ENCODE measurements around the gene RNF214. TPM values are rescaled to one million over a fixed set of nuclear protein-coding genes. Genes with fewer than 3 reads are reported as not detected.

RNF214 gene
- total RNA-seq, 1 experiment from 2014 or later: 28.1 TPM

DNA sequence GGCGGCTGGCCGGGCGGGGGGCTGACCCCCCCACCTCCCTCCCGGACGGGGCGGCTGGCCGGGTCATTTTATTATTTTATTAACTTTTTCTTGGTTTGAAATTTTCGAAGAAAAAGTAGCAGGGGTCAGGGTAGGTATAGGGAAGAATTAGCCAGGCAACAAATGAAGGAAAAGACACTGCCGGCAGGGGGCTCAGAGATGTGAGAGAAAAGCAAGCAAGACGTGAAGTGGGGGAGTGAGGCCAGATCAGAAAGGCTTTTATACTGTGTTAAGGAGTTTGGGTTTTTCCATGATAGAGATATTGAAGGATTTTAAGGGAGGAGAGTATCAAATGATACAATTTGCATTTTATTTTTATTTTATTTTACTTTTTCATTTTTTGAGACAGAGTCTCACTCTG lies 19.0 kb downstream of the RNF214 start:
- no peak overlapping the region for H3K4me2 ChIP-seq
- BruUV-seq (replicated peaks): no TSS peak
- no peak overlapping the region for H3K27ac ChIP-seq
- H3K4me3 ChIP-seq: no peak overlapping the region
- TF ChIP-seq EZH2 (IDR thresholded peaks at IDR 0.05; ENCODE audit: low read depth): no peak
- TF ChIP-seq, protein P1, sequence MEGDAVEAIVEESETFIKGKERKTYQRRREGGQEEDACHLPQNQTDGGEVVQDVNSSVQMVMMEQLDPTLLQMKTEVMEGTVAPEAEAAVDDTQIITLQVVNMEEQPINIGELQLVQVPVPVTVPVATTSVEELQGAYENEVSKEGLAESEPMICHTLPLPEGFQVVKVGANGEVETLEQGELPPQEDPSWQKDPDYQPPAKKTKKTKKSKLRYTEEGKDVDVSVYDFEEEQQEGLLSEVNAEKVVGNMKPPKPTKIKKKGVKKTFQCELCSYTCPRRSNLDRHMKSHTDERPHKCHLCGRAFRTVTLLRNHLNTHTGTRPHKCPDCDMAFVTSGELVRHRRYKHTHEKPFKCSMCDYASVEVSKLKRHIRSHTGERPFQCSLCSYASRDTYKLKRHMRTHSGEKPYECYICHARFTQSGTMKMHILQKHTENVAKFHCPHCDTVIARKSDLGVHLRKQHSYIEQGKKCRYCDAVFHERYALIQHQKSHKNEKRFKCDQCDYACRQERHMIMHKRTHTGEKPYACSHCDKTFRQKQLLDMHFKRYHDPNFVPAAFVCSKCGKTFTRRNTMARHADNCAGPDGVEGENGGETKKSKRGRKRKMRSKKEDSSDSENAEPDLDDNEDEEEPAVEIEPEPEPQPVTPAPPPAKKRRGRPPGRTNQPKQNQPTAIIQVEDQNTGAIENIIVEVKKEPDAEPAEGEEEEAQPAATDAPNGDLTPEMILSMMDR (conservative IDR thresholded peaks at IDR 0.05): no peak
- DNase-seq: no peak
- no peaks in the 10 kb centered on the region for H3K4me1 ChIP-seq (replicated peaks; ENCODE audit: insufficient read depth)
- CTCF ChIA-PET: no interaction called here
- H4K20me1 ChIP-seq (ENCODE audit: insufficient read depth): no peaks in the 10 kb centered on the region
- H2AFZ ChIP-seq: no peak overlapping the region
- H3K36me3 ChIP-seq (ENCODE audit: low read depth): peaks cover 14% of the 10 kb centered on the region
- no peaks in the 10 kb centered on the region for H3K27me3 ChIP-seq (ENCODE audit: insufficient read depth, low read depth)
- no peaks in the 10 kb centered on the region for H3F3A ChIP-seq (ENCODE audit: insufficient read depth, low read depth)
- no peaks in the 10 kb centered on the region for H3K9me2 ChIP-seq (ENCODE audit: insufficient read depth)
- H3K79me2 ChIP-seq (ENCODE audit: low read depth): no peaks in the 10 kb centered on the region
- POLR2A ChIA-PET (ENCODE audit: unreplicated experiment): no interaction called here
- intact Hi-C loops (cut with micrococcal nuclease; ENCODE audit: unreplicated experiment): no loop called here
- no peaks in the 10 kb centered on the region for H3K9me3 ChIP-seq (ENCODE audit: insufficient read depth, low read depth)

DNA sequence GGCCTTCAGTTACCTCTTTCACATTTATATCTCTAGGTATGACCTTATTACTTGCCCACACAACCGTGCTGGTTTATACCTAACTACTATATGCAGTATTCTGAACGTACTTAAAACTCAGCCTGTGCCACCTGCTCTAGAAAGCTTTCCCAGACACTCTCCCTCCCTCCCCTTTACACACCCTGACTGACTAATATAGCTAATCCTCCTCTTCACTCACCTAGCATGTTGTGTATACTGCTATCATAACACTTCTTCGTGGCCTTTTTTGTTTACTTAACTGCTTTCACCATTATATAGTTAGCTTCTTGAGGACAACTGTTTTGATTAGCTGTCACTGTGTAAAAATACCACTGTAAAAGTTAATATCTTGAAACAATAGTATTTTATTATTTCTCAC lies 23.5 kb downstream of the RNF214 start:
- Histone ChIP-seq H3K27ac (no peak overlapping the region), H2AFZ (no peak overlapping the region), H4K20me1 (ENCODE audit: insufficient read depth) (no peaks in the 10 kb centered on the region), H3K4me3 (no peak overlapping the region), H3K27me3 (ENCODE audit: insufficient read depth, low read depth) (no peaks in the 10 kb centered on the region), H3F3A (ENCODE audit: insufficient read depth, low read depth) (no peaks in the 10 kb centered on the region), H3K9me2 (ENCODE audit: insufficient read depth) (no peaks in the 10 kb centered on the region), H3K9me3 (ENCODE audit: insufficient read depth, low read depth) (no peaks in the 10 kb centered on the region), H3K4me1 (replicated peaks; ENCODE audit: insufficient read depth) (no peaks in the 10 kb centered on the region), H3K36me3 (ENCODE audit: low read depth) (0 out of 2 replicates have a peak, but pooled peaks cover 8% of the 10 kb centered on the region), H3K4me2 (no peak overlapping the region), H3K79me2 (ENCODE audit: low read depth) (no peaks in the 10 kb centered on the region)
- intact Hi-C loops (cut with micrococcal nuclease; ENCODE audit: unreplicated experiment): no loop called here
- TF ChIP-seq, protein P1 (conservative IDR thresholded peaks at IDR 0.05): no peak
- no peak for TF ChIP-seq EZH2 (IDR thresholded peaks at IDR 0.05; ENCODE audit: low read depth)
- POLR2A ChIA-PET (ENCODE audit: unreplicated experiment): no interaction called here
- no TSS peak for BruUV-seq (replicated peaks)
- DNase-seq: no peak
- CTCF ChIA-PET: no interaction called here

GRCh38 chr11:117256573-117256972 lies 24.1 kb downstream of the RNF214 start:
- Histone ChIP-seq H3K79me2 (ENCODE audit: low read depth) (no peaks in the 10 kb centered on the region), H4K20me1 (ENCODE audit: insufficient read depth) (no peaks in the 10 kb centered on the region), H3K27ac (no peak overlapping the region), H3K9me3 (ENCODE audit: insufficient read depth, low read depth) (no peaks in the 10 kb centered on the region), H3K36me3 (ENCODE audit: low read depth) (0 out of 2 replicates have a peak, but pooled peaks cover 8% of the 10 kb centered on the region), H3K4me3 (no peak overlapping the region), H3F3A (ENCODE audit: insufficient read depth, low read depth) (no peaks in the 10 kb centered on the region), H3K9me2 (ENCODE audit: insufficient read depth) (no peaks in the 10 kb centered on the region), H2AFZ (no peak overlapping the region), H3K4me1 (replicated peaks; ENCODE audit: insufficient read depth) (no peaks in the 10 kb centered on the region), H3K27me3 (ENCODE audit: insufficient read depth, low read depth) (no peaks in the 10 kb centered on the region), H3K4me2 (no peak overlapping the region)
- CTCF ChIA-PET: no interaction called here
- BruUV-seq (replicated peaks): no TSS peak
- no peak for TF ChIP-seq EZH2 (IDR thresholded peaks at IDR 0.05; ENCODE audit: low read depth)
- TF ChIP-seq, protein P1 (conservative IDR thresholded peaks at IDR 0.05): no peak
- intact Hi-C loops (cut with micrococcal nuclease; ENCODE audit: unreplicated experiment): no loop called here
- POLR2A ChIA-PET (ENCODE audit: unreplicated experiment): no interaction called here
- no peak for DNase-seq
